ENCODE measurements around the gene TXNRD2.

TXNRD2 gene

GRCh38 chr22:19979712-19980493 lies 38.3 kb upstream of the TXNRD2 start:
- DNase-seq: no peak

- no peak for DNase-seq
Measured at GRCh38 chr22:19978748-19979147, 37.1 kb upstream of the TXNRD2 start.

GRCh38 chr22:19977296-19978243 lies 36.0 kb upstream of the TXNRD2 start:
- DNase-seq: no peak

- no peak for DNase-seq
Measured at GRCh38 chr22:19976671-19977070, 35.1 kb upstream of the TXNRD2 start.

GRCh38 chr22:19975707-19976035 lies 34.1 kb upstream of the TXNRD2 start:
- no peak for DNase-seq

GRCh38 chr22:19974935-19975706 lies 33.5 kb upstream of the TXNRD2 start:
- DNase-seq: no peak

- no peak for DNase-seq
Measured at GRCh38 chr22:19974268-19974861, 32.7 kb upstream of the TXNRD2 start.

- DNase-seq: no peak
Measured at GRCh38 chr22:19973551-19974267, 32.1 kb upstream of the TXNRD2 start.

- DNase-seq: no peak
Measured at GRCh38 chr22:19972652-19973550, 31.3 kb upstream of the TXNRD2 start.

GRCh38 chr22:19972251-19972650 lies 30.6 kb upstream of the TXNRD2 start:
- DNase-seq: no peak

GRCh38 chr22:19971276-19972124 lies 29.9 kb upstream of the TXNRD2 start:
- no peak for DNase-seq

GRCh38 chr22:19970479-19971275 lies 29.1 kb upstream of the TXNRD2 start:
- peak; percentile 83 to 84 for DNase-seq

- DNase-seq: no peak
Measured at GRCh38 chr22:19970031-19970478, 28.4 kb upstream of the TXNRD2 start.

- no peak for DNase-seq
Measured at GRCh38 chr22:19969141-19969928, 27.7 kb upstream of the TXNRD2 start.

GRCh38 chr22:19968450-19968891 lies 26.9 kb upstream of the TXNRD2 start:
- no peak for DNase-seq

- DNase-seq: no peak
Measured at GRCh38 chr22:19967850-19968449, 26.3 kb upstream of the TXNRD2 start.

GRCh38 chr22:19966908-19967750 lies 25.5 kb upstream of the TXNRD2 start:
- no peak for DNase-seq

All from activated CD4-positive, alpha-beta T cell treated with anti-CD3 and anti-CD28 coated beads, Interleukin-2, amount 50 U/mL, for 48 hours (primary cell).